Kidney glomerular epithelial cell (primary cell): ENCODE data around the gene OSBP2.

Source experiments
- DNase-seq: peaks from one replicate; lab custom pipeline; 2025; lab: John Stamatoyannopoulos, UW

The OSBP2 gene

DNA sequence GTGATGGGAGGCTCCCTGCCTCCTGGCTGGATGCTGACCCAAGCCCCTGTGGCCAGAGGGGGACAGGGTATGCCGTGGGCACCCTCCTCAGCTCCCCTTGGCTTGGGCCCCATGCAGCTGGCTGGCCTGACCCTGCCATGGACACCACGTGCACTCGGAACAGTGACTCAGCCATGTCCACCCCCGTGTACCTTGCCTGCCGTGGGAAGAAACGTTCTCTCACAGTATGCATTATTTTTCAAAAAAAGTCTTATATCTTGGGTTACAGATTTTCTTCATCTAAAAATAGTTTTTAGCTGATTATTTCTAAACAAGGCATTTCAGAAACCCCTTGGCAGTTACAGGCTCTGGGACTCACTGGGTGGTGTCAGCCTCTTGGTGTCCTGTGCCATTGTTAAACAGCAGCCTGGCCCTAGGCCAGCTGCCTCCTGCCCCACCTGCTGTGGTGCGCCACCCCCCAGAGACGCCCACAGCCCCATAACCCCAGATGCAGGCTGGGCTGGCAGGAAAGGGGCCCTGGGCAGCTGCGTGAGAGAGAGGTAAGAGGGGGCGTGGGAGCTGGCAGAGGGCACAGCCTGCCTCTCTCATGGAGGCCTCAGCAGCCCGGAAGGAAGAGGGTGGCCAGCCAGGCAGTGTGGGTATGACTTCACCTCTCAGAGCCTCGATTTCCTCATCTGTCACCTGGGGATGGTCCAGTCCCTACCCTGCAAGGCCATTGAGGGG is 174.2 kb downstream of the OSBP2 start:
- DNase-seq: no peak

GRCh38 chr22:30869667-30870395 is 175.2 kb downstream of the OSBP2 start:
- no peak for DNase-seq

GRCh38 chr22:30870451-30871345 is 176.0 kb downstream of the OSBP2 start:
- no peak for DNase-seq

DNA sequence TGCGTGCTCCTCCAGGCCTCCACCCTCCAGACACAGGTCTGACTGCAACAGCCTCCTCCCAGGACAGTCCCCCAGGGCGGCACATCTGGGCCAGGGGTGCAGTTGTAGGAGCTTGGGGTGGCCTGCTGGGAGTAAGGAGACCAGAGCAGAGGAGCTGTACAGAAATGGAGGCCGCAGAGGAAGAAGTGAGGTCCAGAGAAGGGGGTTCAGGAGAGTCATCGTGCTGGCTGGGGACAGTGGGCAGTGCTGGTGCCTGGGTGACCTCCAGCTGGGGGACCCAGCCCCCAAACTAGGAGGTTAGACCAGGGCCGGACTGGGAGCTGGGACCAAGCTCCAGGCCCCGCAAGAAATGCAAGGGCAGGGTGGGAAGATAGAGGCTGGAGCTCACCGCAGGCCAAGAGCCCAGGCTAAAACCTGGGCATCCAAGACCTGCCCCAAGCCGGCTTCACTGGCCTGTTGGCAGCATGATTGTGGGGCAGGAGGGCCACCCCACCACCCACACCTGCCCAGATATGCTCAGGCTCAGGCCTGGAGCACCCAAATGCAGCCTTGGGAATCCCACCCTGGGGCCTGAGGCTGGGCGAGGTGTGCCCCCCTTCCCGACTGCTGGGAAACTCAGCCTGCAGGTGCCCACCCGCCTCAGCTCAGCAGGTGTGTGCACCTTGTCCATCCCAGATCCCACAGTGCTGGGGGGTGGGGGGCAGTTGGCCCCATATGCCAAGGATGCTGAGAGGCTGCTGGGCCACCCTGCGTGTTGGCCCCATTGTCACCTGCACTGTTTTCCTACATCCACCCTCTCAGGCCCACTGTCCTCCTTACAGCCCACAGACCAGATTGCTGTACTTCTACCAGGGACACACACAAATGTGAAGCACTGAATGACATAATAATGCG is 177.0 kb downstream of the OSBP2 start:
- no peak for DNase-seq

DNA sequence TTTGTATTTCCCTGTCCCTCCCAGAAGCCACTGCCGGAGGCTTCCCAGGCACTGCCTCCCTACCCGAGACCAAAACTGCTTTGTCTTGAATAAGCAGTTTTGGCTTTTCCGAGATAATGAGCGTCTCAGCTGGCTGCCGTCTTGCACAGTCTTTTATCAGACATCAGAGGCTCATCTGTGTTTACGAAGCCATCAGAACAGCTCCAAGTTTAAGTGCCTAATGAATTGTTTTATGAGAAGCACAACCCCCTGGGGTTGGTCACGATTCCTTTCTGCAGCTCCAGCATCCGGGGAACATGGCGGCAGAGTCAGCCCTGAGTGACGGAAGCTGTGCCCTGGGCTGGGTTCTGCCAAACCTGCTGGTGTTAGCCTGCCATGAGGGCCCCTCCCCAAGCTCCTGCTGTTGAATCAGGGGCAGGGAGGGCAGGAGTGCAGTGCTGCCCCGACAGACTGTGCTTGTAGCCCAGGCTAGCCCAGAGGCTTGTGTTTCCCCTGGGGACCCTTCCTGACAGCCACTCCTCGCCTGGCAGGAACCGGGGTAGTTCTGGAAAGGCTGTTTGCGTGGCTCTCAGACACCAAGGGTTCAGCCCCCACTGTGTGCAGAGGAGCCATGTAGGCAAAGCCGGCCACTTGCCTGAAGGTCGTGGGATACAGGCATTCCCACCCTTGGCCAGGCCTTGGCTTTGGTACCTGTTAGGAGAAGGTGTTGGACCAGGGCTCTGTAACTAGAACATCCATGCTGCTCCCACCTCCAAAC is 177.8 kb downstream of the OSBP2 start:
- DNase-seq: no peak

GRCh38 chr22:30873086-30873650 is 178.5 kb downstream of the OSBP2 start:
- DNase-seq: no peak

DNA sequence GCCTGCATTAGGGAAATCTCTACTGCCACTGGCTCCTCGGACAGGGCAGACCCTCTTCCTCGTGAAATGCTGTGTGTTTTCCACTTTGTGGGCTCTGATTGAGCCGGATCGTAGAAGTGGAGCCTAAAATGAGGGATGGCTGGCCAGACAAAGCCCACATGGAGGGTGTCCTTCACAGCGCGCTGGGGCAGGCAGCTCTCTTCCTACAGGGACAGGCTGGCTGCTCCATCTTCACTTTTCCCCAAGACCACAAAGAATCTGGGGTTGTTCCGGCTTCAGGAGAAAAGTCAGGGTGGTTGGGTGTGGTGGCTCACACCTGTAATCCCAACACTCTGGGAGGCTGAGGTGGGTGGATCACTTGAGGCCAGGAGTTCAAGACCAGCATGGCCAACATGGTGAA is 179.0 kb downstream of the OSBP2 start:
- no peak for DNase-seq

- DNase-seq: no peak
Observed at GRCh38 chr22:30874431-30875370, 180.0 kb downstream of the OSBP2 start.

- no peak for DNase-seq
Observed at GRCh38 chr22:30875481-30876215, 181.0 kb downstream of the OSBP2 start.

GRCh38 chr22:30876221-30876751 is 181.6 kb downstream of the OSBP2 start:
- no peak for DNase-seq

- no peak for DNase-seq
Observed at GRCh38 chr22:30876915-30877553, 182.4 kb downstream of the OSBP2 start.

DNA sequence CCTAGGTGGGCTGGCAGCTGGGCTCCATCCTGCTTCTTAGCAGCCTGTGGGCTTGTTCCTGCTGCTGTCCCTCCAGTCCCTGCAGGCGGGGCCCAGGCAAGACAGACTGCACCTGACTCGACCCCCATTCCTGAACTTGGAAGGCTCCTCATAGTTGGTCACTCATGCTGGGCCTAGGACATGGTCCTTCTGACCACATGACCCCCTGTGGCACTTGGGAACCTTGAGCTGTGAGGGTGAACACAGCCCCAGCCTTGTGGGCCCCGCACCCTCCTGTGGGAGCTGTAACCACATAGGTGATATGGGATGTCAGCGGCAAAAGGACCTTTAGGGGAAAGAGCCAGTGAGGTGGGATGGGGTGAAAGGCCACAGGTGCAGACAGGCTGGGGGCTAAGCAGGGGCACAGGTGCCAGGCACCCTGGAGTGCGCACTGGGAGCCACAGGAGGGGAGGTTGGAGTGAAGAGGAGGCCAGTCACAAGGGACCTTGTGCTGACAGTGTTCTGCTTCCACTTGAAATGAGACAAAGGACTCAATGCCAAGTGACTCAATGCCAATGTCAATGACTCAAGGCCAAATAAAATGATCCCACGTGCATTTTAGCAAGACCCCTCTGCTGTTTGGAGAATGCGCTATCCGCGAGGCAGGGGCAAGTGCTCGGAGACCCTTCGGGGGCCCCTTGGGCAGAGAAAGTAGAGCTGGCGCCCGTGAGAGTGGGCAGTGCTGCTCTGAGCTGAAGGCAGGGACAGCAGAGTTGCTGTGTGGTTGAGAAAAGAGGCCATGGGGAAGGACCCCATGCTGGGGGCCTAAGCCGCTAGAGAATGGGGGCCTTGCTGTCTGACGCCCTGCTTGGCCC is 183.2 kb downstream of the OSBP2 start:
- no peak for DNase-seq

GRCh38 chr22:30878516-30879414 is 184.1 kb downstream of the OSBP2 start:
- no peak for DNase-seq

DNA sequence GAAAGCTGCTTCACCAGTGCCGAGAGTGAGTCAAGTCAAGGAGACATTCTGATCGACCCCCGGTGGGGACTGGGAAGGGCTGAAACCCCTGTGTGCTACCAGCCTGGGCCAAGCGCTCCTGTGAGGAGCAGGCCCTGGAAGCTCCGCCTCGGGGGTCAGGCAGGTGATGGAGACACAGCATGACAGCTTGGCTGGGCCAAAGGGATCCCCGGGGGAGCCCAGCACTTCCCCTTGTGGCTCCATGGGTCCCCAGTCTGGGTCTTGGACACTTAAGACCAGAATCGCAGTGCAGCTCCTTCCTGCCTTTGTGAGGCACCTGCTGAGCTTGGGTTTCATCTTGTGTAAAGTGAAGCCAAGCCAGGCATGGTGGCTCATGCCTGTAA is 184.7 kb downstream of the OSBP2 start:
- DNase-seq: no peak

DNA sequence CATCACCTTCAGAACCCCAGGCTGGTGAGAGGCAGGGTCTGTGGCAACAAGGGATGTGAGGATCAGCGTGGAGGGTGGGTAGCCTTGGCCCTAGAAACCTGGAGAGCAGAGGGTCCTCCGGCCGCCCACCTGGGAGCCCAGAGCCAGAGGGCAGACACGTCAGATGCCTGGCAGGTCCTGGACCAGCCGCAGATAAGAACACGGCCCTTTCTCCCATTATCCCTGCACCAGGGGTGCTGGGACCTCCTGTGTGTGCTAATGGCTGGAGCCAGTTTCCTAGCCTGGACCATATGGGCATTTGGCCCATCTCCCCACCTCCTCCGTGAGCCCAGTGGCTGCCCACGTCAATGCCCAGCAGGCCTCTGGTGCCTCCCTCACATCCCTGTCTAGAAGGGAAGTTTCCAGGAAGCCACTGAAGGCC is 185.5 kb downstream of the OSBP2 start:
- DNase-seq: no peak

DNA sequence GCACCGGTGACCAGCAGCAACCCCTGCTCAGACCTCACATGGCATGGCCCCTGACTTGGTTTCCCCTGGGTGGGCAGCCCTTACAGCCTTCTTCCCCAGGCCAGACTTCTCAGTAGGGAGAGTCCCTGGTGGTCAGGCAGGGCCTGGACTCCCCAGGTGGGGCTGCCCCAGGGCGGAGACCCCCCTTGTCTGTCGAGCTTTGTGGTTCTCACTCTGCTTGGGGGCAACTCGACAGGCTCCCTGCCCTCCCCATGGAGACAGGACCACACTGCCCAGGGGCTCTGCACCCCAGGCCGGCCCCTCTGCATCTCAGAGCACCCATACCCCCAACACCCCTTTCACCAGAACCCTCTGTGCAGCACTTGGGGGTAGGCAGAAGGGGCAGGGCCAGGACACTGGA is 186.2 kb downstream of the OSBP2 start:
- DNase-seq: no peak
